Measurements from ENCODE around the gene RBM18.

DNA sequence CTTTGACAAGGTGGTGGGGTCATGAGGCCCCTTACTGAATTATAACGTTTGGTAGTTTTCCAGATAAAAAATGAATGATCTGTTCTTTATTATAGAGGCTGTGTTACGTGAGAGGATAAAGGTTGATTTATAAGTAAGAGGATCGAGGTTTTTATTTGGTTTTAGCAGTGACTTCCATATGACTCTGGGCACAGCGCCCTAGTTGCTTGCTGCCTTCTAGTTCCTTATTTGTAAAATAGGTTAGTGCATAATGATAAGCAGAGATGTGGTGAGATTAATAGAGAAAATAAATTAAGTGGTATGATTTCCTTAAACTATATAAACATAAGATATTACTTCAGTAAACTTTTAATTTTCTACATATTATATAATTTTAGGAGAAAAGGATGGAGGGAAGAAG is 29.9 kb upstream of the RBM18 start:
- TF ChIP-seq, protein P1, sequence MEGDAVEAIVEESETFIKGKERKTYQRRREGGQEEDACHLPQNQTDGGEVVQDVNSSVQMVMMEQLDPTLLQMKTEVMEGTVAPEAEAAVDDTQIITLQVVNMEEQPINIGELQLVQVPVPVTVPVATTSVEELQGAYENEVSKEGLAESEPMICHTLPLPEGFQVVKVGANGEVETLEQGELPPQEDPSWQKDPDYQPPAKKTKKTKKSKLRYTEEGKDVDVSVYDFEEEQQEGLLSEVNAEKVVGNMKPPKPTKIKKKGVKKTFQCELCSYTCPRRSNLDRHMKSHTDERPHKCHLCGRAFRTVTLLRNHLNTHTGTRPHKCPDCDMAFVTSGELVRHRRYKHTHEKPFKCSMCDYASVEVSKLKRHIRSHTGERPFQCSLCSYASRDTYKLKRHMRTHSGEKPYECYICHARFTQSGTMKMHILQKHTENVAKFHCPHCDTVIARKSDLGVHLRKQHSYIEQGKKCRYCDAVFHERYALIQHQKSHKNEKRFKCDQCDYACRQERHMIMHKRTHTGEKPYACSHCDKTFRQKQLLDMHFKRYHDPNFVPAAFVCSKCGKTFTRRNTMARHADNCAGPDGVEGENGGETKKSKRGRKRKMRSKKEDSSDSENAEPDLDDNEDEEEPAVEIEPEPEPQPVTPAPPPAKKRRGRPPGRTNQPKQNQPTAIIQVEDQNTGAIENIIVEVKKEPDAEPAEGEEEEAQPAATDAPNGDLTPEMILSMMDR (IDR thresholded peaks at IDR 0.05), result no peak
- TF ChIP-seq EP300 (IDR thresholded peaks at IDR 0.05), result no peak
